SH-SY5Y (cell line): Measurements from ENCODE around the gene NR6A1.

ENCODE experiments used
- GATA2 ChIP-seq: IDR thresholded peaks from 2 replicates; pipeline ENCODE4 v1.6.1; 2011; ENCODE audit warnings: mild to moderate bottlenecking, low read depth, low read length
- GATA3 ChIP-seq: IDR thresholded peaks from 2 replicates; pipeline ENCODE4 v1.6.1; 2011; ENCODE audit warnings: low read depth, mild to moderate bottlenecking, low read length, moderate library complexity

NR6A1 gene

GRCh38 chr9:124616961-124617360 is 154.2 kb downstream of the NR6A1 start:
- TF ChIP-seq GATA2: no peak
- TF ChIP-seq GATA3: no peak

- TF ChIP-seq GATA2: no peak
These were observed 155.9 kb downstream of the NR6A1 start for GRCh38 chr9:124615100-124615742.

GRCh38 chr9:124613849-124614248 is 157.3 kb downstream of the NR6A1 start:
- TF ChIP-seq GATA2 (no peak), GATA3 (no peak)

DNA sequence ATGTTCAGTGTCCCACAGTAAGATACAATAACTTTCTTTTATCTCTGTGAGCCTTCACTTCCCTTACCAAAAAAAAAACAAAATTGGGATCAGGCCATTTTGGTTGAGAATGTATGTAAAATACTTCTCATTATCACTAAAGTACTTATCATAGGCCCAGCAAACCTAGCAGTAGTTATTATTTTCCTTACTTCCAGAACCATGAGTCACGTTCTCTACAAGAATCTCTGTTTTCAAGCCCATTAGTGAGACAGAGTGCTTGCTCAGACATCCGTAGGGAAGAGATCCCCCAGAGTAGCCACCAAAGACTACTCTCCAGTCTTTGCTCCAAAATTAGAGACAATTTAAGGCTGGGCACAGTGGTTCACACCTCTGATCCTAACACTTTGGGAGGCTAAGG is 160.0 kb downstream of the NR6A1 start:
- no peak for TF ChIP-seq GATA3
- TF ChIP-seq GATA2: no peak

GRCh38 chr9:124606027-124606426 is 165.1 kb downstream of the NR6A1 start:
- TF ChIP-seq GATA2 (no peak), GATA3 (no peak)

DNA sequence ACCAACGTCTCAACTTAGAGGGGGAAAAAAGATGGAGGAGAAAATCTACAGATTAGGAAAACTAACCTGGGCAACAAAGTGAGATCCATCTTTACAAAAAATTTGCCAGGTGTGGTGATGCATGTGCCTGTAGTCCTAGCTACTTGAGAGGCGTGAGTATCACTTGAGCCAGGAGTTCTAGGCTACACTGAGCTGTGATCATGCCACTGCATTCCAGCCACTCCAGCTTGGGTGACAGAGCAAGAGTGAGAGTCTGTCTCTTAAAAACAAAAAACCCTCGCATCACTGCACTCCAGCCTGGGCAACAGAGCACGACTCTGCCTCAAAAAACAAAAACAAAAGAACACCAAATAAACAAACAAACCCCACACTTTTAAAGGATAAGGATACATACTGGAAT is 165.9 kb downstream of the NR6A1 start:
- TF ChIP-seq GATA2: no peak
- no peak for TF ChIP-seq GATA3

DNA sequence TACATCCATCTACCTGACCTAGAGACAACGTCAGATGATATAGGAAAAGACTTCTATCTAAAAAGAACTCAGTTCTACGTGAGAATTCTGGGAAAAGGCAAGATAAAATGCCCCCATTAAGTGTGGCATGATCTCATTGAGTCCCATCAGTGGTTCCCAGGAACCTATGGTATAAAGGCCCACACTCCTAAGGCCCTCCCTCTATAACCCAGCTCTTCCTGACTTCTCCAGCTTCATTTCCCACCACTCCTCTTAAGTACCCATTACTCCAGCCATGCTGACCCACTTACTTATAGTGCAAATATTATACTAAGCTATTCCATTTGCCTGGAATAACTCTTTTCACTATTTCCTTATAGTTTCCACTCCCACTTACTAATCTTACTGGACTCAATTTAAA is 168.5 kb downstream of the NR6A1 start:
- TF ChIP-seq GATA2: no peak
- no peak for TF ChIP-seq GATA3

DNA sequence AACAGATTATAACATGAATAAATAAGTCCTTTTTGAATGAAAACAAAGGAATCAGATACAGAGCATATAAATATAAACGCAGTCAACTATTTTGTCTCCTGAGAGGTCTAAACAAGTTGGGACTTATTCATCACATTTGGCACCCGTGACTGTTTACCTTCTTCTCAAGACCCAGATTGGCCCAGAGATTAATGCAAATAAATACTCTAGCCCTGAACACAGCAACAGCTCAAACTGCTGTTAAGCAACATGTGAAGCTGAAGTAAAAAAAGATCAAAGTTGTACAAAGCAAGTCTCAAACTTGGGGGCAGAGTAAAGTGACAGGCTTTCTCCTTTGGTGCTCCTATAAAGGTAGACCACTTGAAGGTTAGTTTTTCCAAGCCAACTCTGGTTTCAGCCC is 168.9 kb downstream of the NR6A1 start:
- TF ChIP-seq GATA2: no peak

GRCh38 chr9:124600407-124600806 is 170.7 kb downstream of the NR6A1 start:
- TF ChIP-seq GATA2 (no peak), GATA3 (no peak)

DNA sequence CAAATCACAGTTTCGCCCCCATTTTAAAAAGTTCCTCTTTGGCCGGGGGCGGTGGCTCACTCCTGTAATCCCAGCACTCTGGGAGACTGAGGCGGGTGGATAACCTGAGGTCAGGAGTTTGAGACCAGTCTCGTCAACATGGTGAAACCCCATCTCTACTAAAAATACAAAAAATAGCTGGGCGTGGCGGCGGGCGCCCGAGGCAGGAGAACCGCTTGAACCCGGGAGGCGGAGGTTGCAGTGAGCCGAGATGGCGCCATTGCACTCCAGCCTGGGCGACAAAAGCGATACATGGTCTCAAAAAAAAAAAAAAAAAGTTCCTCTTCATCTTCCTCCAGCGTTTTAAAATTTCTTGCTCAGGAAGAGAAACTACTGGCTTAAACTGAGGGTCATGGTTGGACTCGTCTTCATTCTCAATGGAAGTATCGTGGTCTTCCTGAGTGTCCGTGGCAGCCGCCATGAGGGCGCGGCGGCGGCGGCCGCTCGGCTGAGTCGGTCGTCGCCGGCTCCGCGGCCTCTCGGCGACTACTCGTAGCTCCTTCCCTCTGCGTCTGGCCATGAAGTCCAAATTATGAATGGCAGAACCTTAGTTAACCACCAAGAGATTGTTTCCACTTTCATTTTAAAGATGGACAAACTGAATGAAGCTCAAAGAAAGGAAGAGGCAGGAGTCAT is 171.9 kb downstream of the NR6A1 start:
- TF ChIP-seq GATA2: no peak
- TF ChIP-seq GATA3: no peak

DNA sequence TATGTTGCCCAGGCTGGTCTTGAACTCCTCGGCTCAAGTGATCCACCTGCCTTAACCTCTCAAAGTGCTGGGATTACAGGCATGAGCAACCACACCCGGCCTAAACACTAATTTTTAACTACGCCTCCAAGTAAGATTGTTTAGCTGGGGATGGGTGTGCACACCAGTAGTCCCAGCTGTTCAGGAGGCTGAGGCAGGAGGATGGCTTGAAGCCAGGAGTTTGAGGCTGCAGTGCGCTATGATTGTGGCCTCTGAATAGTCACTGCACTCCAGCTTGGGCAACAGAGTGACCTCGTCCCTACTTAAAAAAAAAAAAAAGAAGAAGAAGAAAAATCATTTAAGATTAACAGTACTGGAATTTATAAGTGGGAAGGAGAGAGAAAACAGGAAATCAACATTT is 173.1 kb downstream of the NR6A1 start:
- TF ChIP-seq GATA3 (no peak), GATA2 (no peak)

- TF ChIP-seq GATA3 (no peak), GATA2 (no peak)
These were observed 174.8 kb downstream of the NR6A1 start for GRCh38 chr9:124596172-124596839.

DNA sequence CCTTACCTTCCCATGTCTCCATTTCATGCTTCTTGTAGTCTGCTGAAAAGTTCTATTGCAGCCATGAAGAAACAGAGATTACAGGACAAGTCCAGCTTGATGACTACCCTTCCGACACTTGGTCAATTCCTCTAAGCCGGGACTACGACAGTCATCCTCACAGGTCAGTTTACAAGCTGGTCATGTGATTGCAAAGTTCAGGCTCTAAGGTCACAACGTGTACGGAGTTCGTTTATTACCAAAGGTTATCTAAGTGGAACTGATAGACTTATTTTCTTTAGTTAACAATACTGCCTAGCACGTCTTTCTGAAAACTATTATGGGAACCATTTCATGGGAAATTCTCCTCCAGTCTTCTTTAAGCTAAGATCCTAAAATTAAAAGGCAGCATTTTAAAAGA is 175.4 kb downstream of the NR6A1 start:
- TF ChIP-seq GATA3 (no peak), GATA2 (no peak)

DNA sequence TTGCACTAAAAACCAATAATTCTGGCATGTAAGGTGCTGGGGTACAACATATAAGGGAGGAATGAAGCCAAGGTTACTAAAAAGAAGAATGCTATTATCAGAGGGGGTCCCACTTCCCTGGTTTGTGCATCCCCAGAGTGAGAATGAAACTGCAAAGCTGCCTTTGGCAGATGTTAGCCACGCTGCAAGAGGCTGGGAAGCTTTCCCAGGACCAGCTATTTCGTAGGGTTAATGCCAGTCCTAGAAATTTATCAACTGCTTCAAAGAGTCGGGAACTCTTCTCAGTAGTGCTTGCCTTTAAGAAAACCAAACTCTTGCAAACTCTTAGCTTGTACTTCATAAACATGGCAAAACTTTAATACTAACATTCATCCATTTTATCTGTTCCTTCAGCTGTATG is 176.4 kb downstream of the NR6A1 start:
- TF ChIP-seq GATA2 (no peak), GATA3 (no peak)

DNA sequence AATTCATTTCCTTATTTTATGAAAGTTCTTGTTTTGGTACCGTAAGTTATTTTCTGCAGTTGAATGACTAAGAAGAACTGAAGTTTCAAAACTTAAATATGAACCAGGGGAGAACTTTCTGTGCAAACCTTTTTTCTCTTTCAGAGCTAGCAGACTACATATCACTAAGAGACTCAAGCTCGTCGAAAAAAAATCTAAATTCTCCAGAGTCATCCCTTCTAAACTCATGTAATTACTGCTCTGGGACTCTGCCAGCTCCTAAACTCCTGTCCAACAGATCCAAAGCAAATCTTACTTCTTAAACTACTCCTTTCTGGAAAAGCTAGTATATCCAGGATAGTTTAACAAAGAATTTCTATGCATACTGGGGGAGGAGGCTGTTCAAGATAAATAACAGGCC is 176.9 kb downstream of the NR6A1 start:
- TF ChIP-seq GATA2: no peak
- no peak for TF ChIP-seq GATA3
